ENCODE measurements around the gene STK11IP. TPM values are rescaled to one million over a fixed set of nuclear protein-coding genes. Genes with fewer than 3 reads are reported as not detected.

STK11IP gene
- total RNA-seq, 1 experiment from 2014 or later: 29.3 TPM

- BruUV-seq (replicated peaks): no TSS peak
- Mint-ChIP-seq H3K4me3 (ENCODE audit: low read depth, unreplicated experiment) (no peak overlapping the region), H3K9me3 (ENCODE audit: low read depth, unreplicated experiment) (no peaks in the 10 kb centered on the region), H3K27me3 (ENCODE audit: unreplicated experiment) (no peaks in the 10 kb centered on the region), H3K27ac (ENCODE audit: unreplicated experiment) (no peak overlapping the region), H3K4me1 (ENCODE audit: low read depth, unreplicated experiment) (peaks cover 6% of the 10 kb centered on the region), H3K36me3 (ENCODE audit: insufficient read depth, unreplicated experiment) (peaks cover 14% of the 10 kb centered on the region)
- DNase-seq: no peak
- intact Hi-C loops (cut with micrococcal nuclease; ENCODE audit: unreplicated experiment): no loop called here
- TF ChIP-seq CTCF (IDR thresholded peaks at IDR 0.05; ENCODE audit: unreplicated experiment): no peak
- CTCF ChIA-PET: no interaction called here
Observed at GRCh38 chr2:219615036-219615435, 17.4 kb downstream of the STK11IP start.

- Mint-ChIP-seq H3K9me3 (ENCODE audit: low read depth, unreplicated experiment) (no peaks in the 10 kb centered on the region), H3K4me3 (ENCODE audit: low read depth, unreplicated experiment) (no peak overlapping the region), H3K27ac (ENCODE audit: unreplicated experiment) (no peak overlapping the region), H3K4me1 (ENCODE audit: low read depth, unreplicated experiment) (peaks cover 6% of the 10 kb centered on the region), H3K27me3 (ENCODE audit: unreplicated experiment) (no peaks in the 10 kb centered on the region), H3K36me3 (ENCODE audit: insufficient read depth, unreplicated experiment) (peaks cover 14% of the 10 kb centered on the region)
- TF ChIP-seq CTCF (IDR thresholded peaks at IDR 0.05; ENCODE audit: unreplicated experiment): no peak
- intact Hi-C loops (cut with micrococcal nuclease; ENCODE audit: unreplicated experiment): no loop called here
- no TSS peak for BruUV-seq (replicated peaks)
- CTCF ChIA-PET: no interaction called here
- DNase-seq: no peak
Observed at GRCh38 chr2:219615894-219616293, 18.2 kb downstream of the STK11IP start.

DNA sequence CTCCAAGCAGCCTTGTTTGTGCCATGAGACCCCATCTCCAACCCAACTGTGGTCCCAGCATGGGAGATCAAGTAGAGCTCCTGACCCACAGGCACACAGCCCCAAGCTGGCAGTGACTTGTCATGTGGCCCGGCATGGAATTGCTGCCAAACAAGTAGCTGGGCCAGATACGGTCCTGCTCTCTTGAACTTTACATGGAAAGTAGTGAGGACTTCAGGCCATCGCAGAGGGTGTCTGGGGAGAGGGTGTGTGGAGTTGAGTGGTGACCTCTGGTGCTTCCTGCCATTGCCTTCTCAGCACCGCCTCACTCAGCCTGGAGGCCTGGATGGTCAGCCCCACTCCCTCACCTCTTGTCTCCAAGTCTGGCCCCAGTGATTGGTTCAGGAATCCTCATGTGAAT lies 18.9 kb downstream of the STK11IP start:
- no TSS peak for BruUV-seq (replicated peaks)
- no peak for DNase-seq
- TF ChIP-seq CTCF (IDR thresholded peaks at IDR 0.05; ENCODE audit: unreplicated experiment): no peak
- Mint-ChIP-seq H3K9me3 (ENCODE audit: low read depth, unreplicated experiment) (no peaks in the 10 kb centered on the region), H3K36me3 (ENCODE audit: insufficient read depth, unreplicated experiment) (peaks cover 9% of the 10 kb centered on the region), H3K27ac (ENCODE audit: unreplicated experiment) (no peak overlapping the region), H3K27me3 (ENCODE audit: unreplicated experiment) (no peaks in the 10 kb centered on the region), H3K4me1 (ENCODE audit: low read depth, unreplicated experiment) (peaks cover 6% of the 10 kb centered on the region), H3K4me3 (ENCODE audit: low read depth, unreplicated experiment) (no peak overlapping the region)
- CTCF ChIA-PET: interaction anchor here (0.6 kb wide), 1 partner anchor 14 kb away, joined by 5 read pairs; no protein-coding TSS in a partner anchor
- intact Hi-C loops (cut with micrococcal nuclease; ENCODE audit: unreplicated experiment): no loop called here

- intact Hi-C loops (cut with micrococcal nuclease; ENCODE audit: unreplicated experiment): no loop called here
- peaks cover 9% of the 10 kb centered on the region for H3K36me3 Mint-ChIP-seq (ENCODE audit: insufficient read depth, unreplicated experiment)
- H3K27ac Mint-ChIP-seq (ENCODE audit: unreplicated experiment): no peak overlapping the region
- H3K9me3 Mint-ChIP-seq (ENCODE audit: low read depth, unreplicated experiment): no peaks in the 10 kb centered on the region
- H3K4me3 Mint-ChIP-seq (ENCODE audit: low read depth, unreplicated experiment): no peak overlapping the region
- no peak for TF ChIP-seq CTCF (IDR thresholded peaks at IDR 0.05; ENCODE audit: unreplicated experiment)
- DNase-seq: no peak
- CTCF ChIA-PET: interaction anchor here (1.3 kb wide), 1 partner anchor 71 kb away, joined by 7 read pairs; no protein-coding TSS in a partner anchor
- H3K4me1 Mint-ChIP-seq (ENCODE audit: low read depth, unreplicated experiment): peaks cover 6% of the 10 kb centered on the region
- peaks cover 9% of the 10 kb centered on the region for H3K27me3 Mint-ChIP-seq (ENCODE audit: unreplicated experiment)
- no TSS peak for BruUV-seq (replicated peaks)
Observed at GRCh38 chr2:219618733-219619122, 21.1 kb downstream of the STK11IP start.
